Endothelial cell (in vitro differentiated cells): ENCODE data around the gene PLCZ1. TPM values are rescaled to one million over a fixed set of nuclear protein-coding genes. Genes with fewer than 3 reads are reported as not detected.

ENCODE experiments used
- DNase-seq: peaks from one replicate; pipeline ENCODE4 v3.0.0; 2021; ENCODE audit warnings: low spot score
- H3K27ac Mint-ChIP-seq: one replicate; pipeline ENCODE4 v1.8.0; 2021; ENCODE audit warnings: mixed read lengths, inconsistent platforms; ENCODE audit not compliant: unreplicated experiment
- H3K27me3 Mint-ChIP-seq: one replicate; pipeline ENCODE4 v1.8.0; 2021; ENCODE audit warnings: mild to moderate bottlenecking, moderate library complexity, mixed read lengths, inconsistent platforms; ENCODE audit not compliant: unreplicated experiment
- H3K36me3 Mint-ChIP-seq: one replicate; pipeline ENCODE4 v1.8.0; 2021; ENCODE audit warnings: mild to moderate bottlenecking, low read depth, mixed read lengths, inconsistent platforms; ENCODE audit not compliant: unreplicated experiment
- H3K4me1 Mint-ChIP-seq: one replicate; pipeline ENCODE4 v1.8.0; 2021; ENCODE audit warnings: mild to moderate bottlenecking, mixed read lengths, inconsistent platforms; ENCODE audit not compliant: unreplicated experiment
- H3K4me3 Mint-ChIP-seq: one replicate; pipeline ENCODE4 v1.8.0; 2021; ENCODE audit warnings: mild to moderate bottlenecking, mixed read lengths, inconsistent platforms; ENCODE audit not compliant: unreplicated experiment
- H3K9me3 Mint-ChIP-seq: one replicate; pipeline ENCODE4 v1.8.0; 2021; ENCODE audit warnings: mixed read lengths, inconsistent platforms; ENCODE audit not compliant: unreplicated experiment
- total RNA-seq: library from RNA; stranded (reverse); fragmentation: NEBNext Ultra II Directional; extraction: Animal tissue kit (Norgen Biotek cat#: 25700); gene quantifications from one replicate; pipeline ENCODE4 v1.2.1, GENCODE V29; 2021; ENCODE audit not compliant: unreplicated experiment
- TF ChIP-seq, protein P1 (sequence below): fragments of 200-600 bp; sonication (generic); IDR thresholded peaks from one replicate; pipeline ENCODE4 v1.5.0; 2021; ENCODE audit warnings: antibody characterized with exemption; ENCODE audit not compliant: unreplicated experiment

PLCZ1 gene
- total RNA-seq, 1 donor from 2014 or later = not detected

DNA sequence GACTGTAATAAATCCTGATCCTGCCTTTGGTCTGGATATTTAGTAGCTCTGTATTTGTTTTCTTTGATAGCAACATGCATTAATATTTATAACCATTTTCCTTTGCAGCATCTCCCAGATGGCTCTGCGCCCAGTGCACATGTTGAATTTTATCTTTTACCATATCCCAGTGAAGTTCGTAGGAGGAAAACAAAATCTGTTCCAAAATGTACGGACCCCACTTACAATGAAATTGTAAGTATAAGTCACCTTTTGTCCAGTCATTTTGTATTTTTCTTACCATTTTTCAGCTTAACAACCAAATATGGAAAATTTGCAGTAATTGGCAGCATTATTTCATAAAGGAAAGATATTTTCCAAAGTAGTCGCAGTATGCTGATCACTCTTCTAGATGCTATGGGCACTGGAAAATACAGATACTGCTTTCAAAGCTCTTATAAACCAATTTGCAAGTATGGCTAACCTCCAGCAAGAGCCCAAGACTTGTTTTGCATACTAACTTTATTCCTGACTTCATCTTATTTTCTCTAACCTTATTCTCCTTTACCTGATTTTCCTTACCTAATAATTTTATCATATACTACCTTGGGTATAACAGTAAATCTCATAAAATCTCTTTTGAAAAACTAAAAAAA, 97.4 kb downstream of the PLCZ1 start:
- H3K27ac Mint-ChIP-seq = no peak overlapping the region
- no peaks in the 10 kb centered on the region for H3K4me1 Mint-ChIP-seq
- H3K36me3 Mint-ChIP-seq = no peaks in the 10 kb centered on the region
- DNase-seq = no peak
- no peak overlapping the region for H3K4me3 Mint-ChIP-seq
- no peaks in the 10 kb centered on the region for H3K27me3 Mint-ChIP-seq
- no peaks in the 10 kb centered on the region for H3K9me3 Mint-ChIP-seq
- TF ChIP-seq, protein P1, sequence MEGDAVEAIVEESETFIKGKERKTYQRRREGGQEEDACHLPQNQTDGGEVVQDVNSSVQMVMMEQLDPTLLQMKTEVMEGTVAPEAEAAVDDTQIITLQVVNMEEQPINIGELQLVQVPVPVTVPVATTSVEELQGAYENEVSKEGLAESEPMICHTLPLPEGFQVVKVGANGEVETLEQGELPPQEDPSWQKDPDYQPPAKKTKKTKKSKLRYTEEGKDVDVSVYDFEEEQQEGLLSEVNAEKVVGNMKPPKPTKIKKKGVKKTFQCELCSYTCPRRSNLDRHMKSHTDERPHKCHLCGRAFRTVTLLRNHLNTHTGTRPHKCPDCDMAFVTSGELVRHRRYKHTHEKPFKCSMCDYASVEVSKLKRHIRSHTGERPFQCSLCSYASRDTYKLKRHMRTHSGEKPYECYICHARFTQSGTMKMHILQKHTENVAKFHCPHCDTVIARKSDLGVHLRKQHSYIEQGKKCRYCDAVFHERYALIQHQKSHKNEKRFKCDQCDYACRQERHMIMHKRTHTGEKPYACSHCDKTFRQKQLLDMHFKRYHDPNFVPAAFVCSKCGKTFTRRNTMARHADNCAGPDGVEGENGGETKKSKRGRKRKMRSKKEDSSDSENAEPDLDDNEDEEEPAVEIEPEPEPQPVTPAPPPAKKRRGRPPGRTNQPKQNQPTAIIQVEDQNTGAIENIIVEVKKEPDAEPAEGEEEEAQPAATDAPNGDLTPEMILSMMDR = no peak

GRCh38 chr12:18634382-18634781, 103.4 kb downstream of the PLCZ1 start:
- H3K4me3 Mint-ChIP-seq = no peak overlapping the region
- H3K9me3 Mint-ChIP-seq = no peaks in the 10 kb centered on the region
- H3K27me3 Mint-ChIP-seq = no peaks in the 10 kb centered on the region
- TF ChIP-seq, protein P1 = no peak
- H3K36me3 Mint-ChIP-seq = no peaks in the 10 kb centered on the region
- H3K4me1 Mint-ChIP-seq = no peaks in the 10 kb centered on the region
- H3K27ac Mint-ChIP-seq = no peak overlapping the region
- no peak for DNase-seq

Other genes starting within 250 kb of the PLCZ1 start
- gene CAPZA3, start 107 bp upstream of the PLCZ1 start, total RNA-seq = not detected